Measurements from ENCODE around the gene AOC1.

Gene AOC1

DNA sequence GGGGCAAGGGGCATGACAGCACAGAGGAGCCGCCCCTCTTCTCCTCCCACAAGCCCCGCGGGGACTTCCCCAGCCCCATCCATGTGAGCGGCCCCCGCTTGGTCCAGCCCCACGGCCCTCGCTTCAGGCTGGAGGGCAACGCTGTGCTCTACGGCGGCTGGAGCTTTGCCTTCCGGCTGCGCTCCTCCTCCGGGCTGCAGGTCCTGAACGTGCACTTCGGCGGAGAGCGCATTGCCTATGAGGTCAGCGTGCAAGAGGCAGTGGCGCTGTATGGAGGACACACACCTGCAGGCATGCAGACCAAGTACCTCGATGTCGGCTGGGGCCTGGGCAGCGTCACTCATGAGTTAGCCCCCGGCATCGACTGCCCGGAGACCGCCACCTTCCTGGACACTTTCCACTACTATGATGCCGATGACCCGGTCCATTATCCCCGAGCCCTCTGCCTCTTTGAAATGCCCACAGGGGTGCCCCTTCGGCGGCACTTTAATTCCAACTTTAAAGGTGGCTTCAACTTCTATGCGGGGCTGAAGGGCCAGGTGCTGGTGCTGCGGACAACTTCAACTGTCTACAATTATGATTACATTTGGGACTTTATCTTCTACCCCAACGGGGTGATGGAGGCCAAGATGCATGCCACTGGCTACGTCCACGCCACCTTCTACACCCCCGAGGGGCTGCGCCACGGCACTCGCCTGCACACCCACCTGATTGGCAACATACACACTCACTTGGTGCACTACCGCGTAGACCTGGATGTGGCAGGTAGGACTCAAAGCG lies 5.1 kb downstream of the AOC1 start:
- DNase-seq (ENCODE audit: low spot score), result no peak

DNA sequence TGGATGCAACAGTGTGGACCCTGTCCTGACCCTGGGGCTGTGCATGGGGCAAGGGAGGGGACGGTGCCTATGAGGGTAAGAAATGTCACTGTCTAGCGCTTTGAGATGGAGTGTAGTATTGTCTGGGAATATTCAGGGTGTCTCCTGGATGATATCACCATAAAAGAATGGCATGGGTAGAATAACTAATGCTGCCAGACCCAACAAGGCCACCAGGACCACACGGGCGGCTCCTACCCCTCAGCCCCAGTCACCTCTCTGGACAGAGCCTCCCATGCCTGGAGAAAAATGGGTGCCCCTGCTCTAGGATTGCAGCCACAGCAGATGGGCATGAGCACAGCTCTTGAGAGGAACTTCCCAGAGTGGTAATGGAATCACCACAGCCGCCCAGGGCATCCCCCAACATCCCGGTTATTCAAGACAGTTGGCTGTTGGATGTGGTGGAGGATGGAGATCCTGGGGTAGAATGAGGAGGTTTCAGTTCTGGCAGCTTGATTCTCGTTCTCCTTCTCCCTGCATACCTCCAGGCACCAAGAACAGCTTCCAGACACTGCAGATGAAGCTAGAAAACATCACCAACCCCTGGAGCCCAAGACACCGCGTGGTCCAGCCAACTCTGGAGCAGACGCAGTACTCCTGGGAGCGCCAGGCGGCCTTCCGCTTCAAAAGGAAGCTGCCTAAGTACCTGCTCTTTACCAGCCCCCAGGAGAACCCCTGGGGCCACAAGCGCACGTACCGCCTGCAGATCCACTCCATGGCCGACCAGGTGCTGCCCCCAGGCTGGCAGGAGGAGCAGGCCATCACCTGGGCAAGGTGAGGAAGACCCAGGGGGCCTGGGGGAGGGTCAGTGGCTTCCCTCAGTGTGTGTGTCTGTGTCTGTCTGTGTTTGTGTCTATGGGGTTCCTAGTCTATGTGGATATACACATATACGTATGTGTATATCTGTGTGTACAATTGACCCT lies 6.2 kb downstream of the AOC1 start:
- no peak for DNase-seq (ENCODE audit: low spot score)

GRCh38 chr7:150860291-150860977 lies 8.1 kb downstream of the AOC1 start:
- DNase-seq (ENCODE audit: low spot score), result no peak

DNA sequence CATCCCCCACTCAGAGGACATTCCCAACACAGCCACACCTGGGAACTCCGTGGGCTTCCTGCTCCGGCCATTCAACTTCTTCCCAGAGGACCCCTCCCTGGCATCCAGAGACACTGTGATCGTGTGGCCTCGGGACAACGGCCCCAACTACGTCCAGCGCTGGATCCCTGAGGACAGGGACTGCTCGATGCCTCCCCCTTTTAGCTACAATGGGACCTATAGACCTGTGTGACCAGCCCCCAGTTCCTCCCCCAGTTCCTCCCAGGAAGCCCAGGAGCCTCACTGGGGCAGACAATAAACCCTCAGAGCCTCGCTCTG lies 8.6 kb downstream of the AOC1 start:
- no peak for DNase-seq (ENCODE audit: low spot score)

- no peak for DNase-seq (ENCODE audit: low spot score)
These were observed 10.0 kb downstream of the AOC1 start for GRCh38 chr7:150862356-150862755.

DNA sequence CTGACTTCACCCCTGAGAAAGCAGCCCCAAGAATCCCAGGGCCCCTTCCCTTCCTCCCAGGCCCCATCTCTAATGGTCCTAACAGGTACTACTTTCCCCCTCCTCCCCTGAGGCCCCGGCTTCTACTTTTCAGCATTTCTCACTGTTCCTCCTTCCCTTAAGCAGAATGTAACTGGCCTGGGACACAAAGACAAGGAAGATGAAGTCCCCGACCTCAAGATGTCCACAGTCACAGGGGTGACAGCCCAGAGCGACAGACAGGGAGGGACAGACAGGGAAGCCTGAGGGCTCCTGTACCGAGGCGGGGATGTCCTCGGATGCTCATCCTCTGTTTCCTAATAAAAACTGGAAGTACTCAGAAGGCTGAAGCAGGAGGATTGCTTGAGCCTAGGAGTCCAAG lies 11.6 kb downstream of the AOC1 start:
- no peak for DNase-seq (ENCODE audit: low spot score)

DNA sequence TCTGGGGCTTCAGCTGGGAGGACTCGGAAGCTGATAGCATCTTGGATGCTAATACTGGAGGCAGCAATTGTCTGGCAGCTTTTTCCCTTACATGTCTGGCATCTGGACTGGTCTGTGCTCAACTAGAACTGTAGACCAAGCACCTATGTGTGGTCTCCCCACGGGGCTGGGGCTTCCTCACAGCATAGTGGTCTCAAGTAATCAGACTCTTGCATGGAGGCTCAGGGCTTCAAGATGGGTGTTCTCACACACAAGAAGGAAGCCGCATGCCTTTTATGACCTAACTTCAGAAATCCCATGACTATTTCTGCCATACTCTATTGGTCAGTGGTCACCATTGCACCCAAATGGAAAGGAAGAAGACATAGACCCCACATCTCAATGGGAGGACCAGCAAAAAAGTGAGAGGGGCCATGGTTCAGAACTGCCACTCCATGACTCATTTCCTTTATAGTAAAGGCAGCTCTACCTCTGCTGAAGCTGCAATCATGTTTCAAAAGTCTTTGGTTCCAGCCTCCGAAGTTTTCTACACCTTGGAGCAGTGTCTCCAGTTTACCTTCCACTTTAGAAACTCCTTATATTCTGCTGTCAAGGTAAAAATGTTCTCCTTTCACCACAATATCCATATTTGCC lies 14.7 kb downstream of the AOC1 start:
- no peak for DNase-seq (ENCODE audit: low spot score)

GRCh38 chr7:150867605-150868004 lies 15.3 kb downstream of the AOC1 start:
- DNase-seq (ENCODE audit: low spot score), result no peak

- DNase-seq (ENCODE audit: low spot score), result no peak
These were observed 17.1 kb downstream of the AOC1 start for GRCh38 chr7:150869467-150869866.

- DNase-seq (ENCODE audit: low spot score), result no peak
These were observed 19.3 kb downstream of the AOC1 start for GRCh38 chr7:150871601-150872000.

GRCh38 chr7:150874401-150875198 lies 22.3 kb downstream of the AOC1 start:
- DNase-seq (ENCODE audit: low spot score), result no peak

- DNase-seq (ENCODE audit: low spot score), result no peak
These were observed 23.5 kb downstream of the AOC1 start for GRCh38 chr7:150875791-150876190.

- DNase-seq (ENCODE audit: low spot score), result peak; percentile 78
These were observed 24.7 kb downstream of the AOC1 start for GRCh38 chr7:150876817-150877526.

- no peak for DNase-seq (ENCODE audit: low spot score)
These were observed 25.2 kb downstream of the AOC1 start for GRCh38 chr7:150877536-150877935.

DNA sequence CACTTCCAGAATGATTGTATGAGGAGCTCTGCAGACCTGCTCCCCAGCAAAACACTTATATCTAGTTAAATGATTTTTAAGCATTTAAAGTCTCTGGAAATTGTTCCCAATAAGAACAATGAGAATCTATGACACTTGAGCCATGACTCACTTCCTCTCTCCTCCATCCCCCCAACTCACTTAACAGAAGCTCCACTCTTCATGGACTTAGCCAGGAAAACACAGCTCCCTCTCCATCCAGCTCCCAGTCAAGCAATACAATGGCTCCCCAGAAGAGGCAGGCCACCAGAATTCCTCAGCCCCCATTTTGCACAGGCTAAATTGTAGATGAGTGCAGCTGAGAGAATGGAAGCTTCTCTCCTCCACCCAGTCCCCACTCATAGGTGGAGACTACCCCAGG lies 27.0 kb downstream of the AOC1 start:
- no peak for DNase-seq (ENCODE audit: low spot score)

DNA sequence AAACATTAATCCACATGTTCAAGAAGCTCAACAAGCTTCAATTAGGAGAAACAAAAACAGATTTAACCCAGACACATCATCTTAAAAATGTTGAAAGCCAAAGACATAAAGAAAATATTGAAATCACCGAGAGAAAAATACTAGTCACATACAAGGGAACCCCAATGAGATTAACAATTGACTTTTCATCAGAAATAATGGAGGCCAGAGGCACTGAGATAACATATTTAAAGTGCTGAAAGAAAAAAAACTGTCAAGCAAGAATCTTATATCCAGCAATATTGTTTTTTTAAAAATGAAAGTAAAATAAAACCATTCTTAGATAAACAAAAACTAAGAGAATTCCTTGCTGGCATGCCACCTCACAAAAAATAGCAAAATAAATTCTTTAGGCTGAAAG lies 28.9 kb downstream of the AOC1 start:
- no peak for DNase-seq (ENCODE audit: low spot score)

GRCh38 chr7:150890853-150891584 lies 38.7 kb downstream of the AOC1 start:
- DNase-seq (ENCODE audit: low spot score), result no peak

- DNase-seq (ENCODE audit: low spot score), result no peak
These were observed 39.4 kb downstream of the AOC1 start for GRCh38 chr7:150891740-150892139.

DNA sequence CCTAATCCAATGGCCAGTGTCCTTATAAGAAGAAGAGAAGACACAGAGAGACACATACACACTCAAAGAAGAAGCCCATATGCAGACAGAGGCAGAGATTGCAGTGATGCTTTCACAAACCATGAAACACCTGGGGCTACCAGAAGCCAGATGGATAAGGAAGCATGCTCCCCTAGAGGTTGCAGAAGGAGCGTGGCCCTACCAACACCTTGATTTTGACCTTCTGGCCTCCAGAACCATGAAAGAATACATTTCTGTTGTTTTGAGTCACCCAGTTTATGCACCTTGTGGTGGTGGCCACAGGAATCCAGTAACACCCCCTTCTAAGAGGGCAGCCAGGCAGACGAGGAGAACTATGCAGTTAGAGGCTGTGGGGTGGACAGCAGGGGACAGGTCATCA lies 43.5 kb downstream of the AOC1 start:
- DNase-seq (ENCODE audit: low spot score), result no peak

Data from Ammon's horn (tissue), 1 donor.